ENCODE results near the gene COL24A1. TPM values are rescaled to one million over a fixed set of nuclear protein-coding genes. Genes with fewer than 3 reads are reported as not detected.
"Not testable (repeated sequence)": the region's sequence is repeated elsewhere in the genome, so short reads cannot be mapped to it uniquely, and the experiment has no call there.

Gene COL24A1
- total RNA-seq, 1 experiment from 2014 or later = 0.08 TPM

DNA sequence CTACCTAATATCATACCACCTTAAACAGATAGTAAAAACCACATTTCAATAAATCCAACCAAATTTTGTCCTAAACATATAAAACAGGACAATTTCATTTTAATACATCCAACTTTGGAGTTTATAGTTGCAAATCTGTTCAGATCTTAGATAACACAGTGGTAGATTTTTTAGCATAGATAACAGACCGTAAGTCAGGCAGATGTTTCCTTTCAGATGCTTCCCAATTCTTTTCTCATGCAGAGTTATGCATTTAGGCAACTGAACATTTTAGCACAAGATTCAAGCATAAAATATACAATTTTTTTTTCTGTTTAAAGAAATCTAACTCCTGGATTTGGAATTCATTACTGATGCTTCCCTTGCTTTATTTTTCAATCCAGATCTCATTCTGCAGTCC is 291.8 kb downstream of the COL24A1 start:
- H3K36me3 ChIP-seq (ENCODE audit: control insufficient read depth, insufficient read depth, low read length) = no peaks in the 10 kb centered on the region
- no peaks in the 10 kb centered on the region for H3K9me3 ChIP-seq (ENCODE audit: control insufficient read depth, insufficient read depth, low read depth, low read length)
- ATAC-seq = no peak
- POLR2A ChIA-PET = no interaction called here
- CTCF ChIA-PET = no interaction called here
- intact Hi-C loops (cut with micrococcal nuclease; ENCODE audit: unreplicated experiment) = no loop called here
- no peak overlapping the region for H3K27ac ChIP-seq (ENCODE audit: low read length)
- H3K27me3 ChIP-seq (ENCODE audit: control insufficient read depth, insufficient read depth, low read length) = peaks cover 3% of the 10 kb centered on the region; the same call in 1 of the 2 replicates
- in situ Hi-C loops (cut with HindIII; ENCODE audit: low pct_unique_long_range_greater_than_20kb, low sequenced_read_pairs) = no loop called here
- no TSS peak for BruUV-seq (replicated peaks)
- no peaks in the 10 kb centered on the region for H3K4me1 ChIP-seq (ENCODE audit: control insufficient read depth, insufficient read depth, low read length)
- TF ChIP-seq POLR2AphosphoS5 (IDR thresholded peaks at IDR 0.05; ENCODE audit: low read depth, low read length) (no peak), REST (IDR thresholded peaks at IDR 0.05; ENCODE audit: insufficient read depth in 1 of 2, low read depth in 2 of 2, low read length in 1 of 2) (no peak), TCF7L2 (IDR thresholded peaks at IDR 0.05; ENCODE audit: low read depth, low read length) (no peak), SIN3A (IDR thresholded peaks at IDR 0.05; ENCODE audit: borderline replicate concordance, insufficient read depth, low read depth, low read length) (no peak)
- TF ChIP-seq, protein P1, sequence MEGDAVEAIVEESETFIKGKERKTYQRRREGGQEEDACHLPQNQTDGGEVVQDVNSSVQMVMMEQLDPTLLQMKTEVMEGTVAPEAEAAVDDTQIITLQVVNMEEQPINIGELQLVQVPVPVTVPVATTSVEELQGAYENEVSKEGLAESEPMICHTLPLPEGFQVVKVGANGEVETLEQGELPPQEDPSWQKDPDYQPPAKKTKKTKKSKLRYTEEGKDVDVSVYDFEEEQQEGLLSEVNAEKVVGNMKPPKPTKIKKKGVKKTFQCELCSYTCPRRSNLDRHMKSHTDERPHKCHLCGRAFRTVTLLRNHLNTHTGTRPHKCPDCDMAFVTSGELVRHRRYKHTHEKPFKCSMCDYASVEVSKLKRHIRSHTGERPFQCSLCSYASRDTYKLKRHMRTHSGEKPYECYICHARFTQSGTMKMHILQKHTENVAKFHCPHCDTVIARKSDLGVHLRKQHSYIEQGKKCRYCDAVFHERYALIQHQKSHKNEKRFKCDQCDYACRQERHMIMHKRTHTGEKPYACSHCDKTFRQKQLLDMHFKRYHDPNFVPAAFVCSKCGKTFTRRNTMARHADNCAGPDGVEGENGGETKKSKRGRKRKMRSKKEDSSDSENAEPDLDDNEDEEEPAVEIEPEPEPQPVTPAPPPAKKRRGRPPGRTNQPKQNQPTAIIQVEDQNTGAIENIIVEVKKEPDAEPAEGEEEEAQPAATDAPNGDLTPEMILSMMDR (IDR thresholded peaks at IDR 0.05) = no peak
- H3K4me3 ChIP-seq (ENCODE audit: low read depth in 2 of 2, low read length in 2 of 2) = no peak overlapping the region
- DNase-seq (ENCODE audit: low read depth, low spot score) = no peak

DNA sequence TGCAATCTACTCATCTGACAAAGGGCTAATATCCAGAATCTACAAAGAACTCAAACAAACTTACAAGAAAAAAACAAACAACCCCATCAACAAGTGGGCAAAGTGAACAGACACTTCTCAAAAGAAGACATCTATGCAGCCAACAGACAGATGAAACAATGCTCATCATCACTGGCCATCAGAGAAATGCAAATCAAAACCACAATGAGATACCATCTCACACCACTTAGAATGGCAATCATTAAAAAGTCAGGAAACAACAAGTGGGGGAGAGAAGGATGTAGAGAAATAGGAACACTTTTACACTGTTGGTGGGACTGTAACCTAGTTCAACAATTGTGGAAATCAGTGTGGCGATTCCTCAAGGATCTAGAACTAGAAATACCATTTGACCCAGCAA is 292.9 kb downstream of the COL24A1 start:
- H3K9me3 ChIP-seq (ENCODE audit: control insufficient read depth, insufficient read depth, low read depth, low read length); H3K36me3 ChIP-seq (ENCODE audit: control insufficient read depth, insufficient read depth, low read length); intact Hi-C loops (cut with micrococcal nuclease; ENCODE audit: unreplicated experiment); CTCF ChIA-PET; H3K27me3 ChIP-seq (ENCODE audit: control insufficient read depth, insufficient read depth, low read length); BruUV-seq (replicated peaks); in situ Hi-C loops (cut with HindIII; ENCODE audit: low pct_unique_long_range_greater_than_20kb, low sequenced_read_pairs); ATAC-seq; H3K4me3 ChIP-seq (ENCODE audit: low read depth in 2 of 2, low read length in 2 of 2); DNase-seq (ENCODE audit: low read depth, low spot score); H3K4me1 ChIP-seq (ENCODE audit: control insufficient read depth, insufficient read depth, low read length); H3K27ac ChIP-seq (ENCODE audit: low read length); POLR2A ChIA-PET: not testable (repeated sequence)

DNA sequence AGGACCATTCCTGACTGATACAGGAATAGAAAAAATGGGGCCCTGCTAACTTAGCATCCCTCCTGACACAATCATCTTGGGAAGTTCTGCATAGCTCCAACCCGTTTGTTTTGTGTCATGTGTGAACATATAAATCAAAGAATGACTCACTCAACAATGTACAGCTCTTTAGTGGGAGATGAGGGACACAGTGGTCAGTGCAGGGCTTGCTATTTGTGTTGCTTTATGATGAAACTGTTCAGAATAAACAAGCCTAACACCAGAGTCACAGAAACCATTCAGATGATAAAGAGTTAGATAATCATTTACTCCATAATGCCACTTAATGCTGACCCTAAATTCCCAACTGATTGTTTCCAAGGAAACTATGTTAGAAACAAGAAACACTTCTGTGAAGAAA is 294.1 kb downstream of the COL24A1 start:
- in situ Hi-C loops (cut with HindIII; ENCODE audit: low pct_unique_long_range_greater_than_20kb, low sequenced_read_pairs) (no loop called here), intact Hi-C loops (cut with micrococcal nuclease; ENCODE audit: unreplicated experiment) (no loop called here)
- TF ChIP-seq REST (IDR thresholded peaks at IDR 0.05; ENCODE audit: insufficient read depth in 1 of 2, low read depth in 2 of 2, low read length in 1 of 2) (no peak), TCF7L2 (IDR thresholded peaks at IDR 0.05; ENCODE audit: low read depth, low read length) (no peak), SIN3A (IDR thresholded peaks at IDR 0.05; ENCODE audit: borderline replicate concordance, insufficient read depth, low read depth, low read length) (no peak), POLR2AphosphoS5 (IDR thresholded peaks at IDR 0.05; ENCODE audit: low read depth, low read length) (no peak)
- TF ChIP-seq, protein P1 (IDR thresholded peaks at IDR 0.05) = no peak
- no peak for DNase-seq (ENCODE audit: low read depth, low spot score)
- Histone ChIP-seq H3K36me3 (ENCODE audit: control insufficient read depth, insufficient read depth, low read length) (no peaks in the 10 kb centered on the region), H3K4me3 (ENCODE audit: low read depth in 2 of 2, low read length in 2 of 2) (no peak overlapping the region), H3K9me3 (ENCODE audit: control insufficient read depth, insufficient read depth, low read depth, low read length) (no peaks in the 10 kb centered on the region), H3K27ac (ENCODE audit: low read length) (no peak overlapping the region), H3K27me3 (ENCODE audit: control insufficient read depth, insufficient read depth, low read length) (no peaks in the 10 kb centered on the region; the same call in 1 of the 2 replicates), H3K4me1 (ENCODE audit: control insufficient read depth, insufficient read depth, low read length) (no peaks in the 10 kb centered on the region)
- no peak for ATAC-seq
- CTCF ChIA-PET = no interaction called here
- no TSS peak for BruUV-seq (replicated peaks)
- POLR2A ChIA-PET = no interaction called here

Data from Panc1 (cell line).